HG02571 (cell line): ENCODE results near the gene FOSL2.

Experiments
- ATAC-seq: cut with Tn5 transposase; IDR thresholded peaks from one replicate; pipeline ENCODE4 v1.9.1; 2021; ENCODE audit warnings: mild to moderate bottlenecking, moderate library complexity; ENCODE audit not compliant: unreplicated experiment

Gene FOSL2

DNA sequence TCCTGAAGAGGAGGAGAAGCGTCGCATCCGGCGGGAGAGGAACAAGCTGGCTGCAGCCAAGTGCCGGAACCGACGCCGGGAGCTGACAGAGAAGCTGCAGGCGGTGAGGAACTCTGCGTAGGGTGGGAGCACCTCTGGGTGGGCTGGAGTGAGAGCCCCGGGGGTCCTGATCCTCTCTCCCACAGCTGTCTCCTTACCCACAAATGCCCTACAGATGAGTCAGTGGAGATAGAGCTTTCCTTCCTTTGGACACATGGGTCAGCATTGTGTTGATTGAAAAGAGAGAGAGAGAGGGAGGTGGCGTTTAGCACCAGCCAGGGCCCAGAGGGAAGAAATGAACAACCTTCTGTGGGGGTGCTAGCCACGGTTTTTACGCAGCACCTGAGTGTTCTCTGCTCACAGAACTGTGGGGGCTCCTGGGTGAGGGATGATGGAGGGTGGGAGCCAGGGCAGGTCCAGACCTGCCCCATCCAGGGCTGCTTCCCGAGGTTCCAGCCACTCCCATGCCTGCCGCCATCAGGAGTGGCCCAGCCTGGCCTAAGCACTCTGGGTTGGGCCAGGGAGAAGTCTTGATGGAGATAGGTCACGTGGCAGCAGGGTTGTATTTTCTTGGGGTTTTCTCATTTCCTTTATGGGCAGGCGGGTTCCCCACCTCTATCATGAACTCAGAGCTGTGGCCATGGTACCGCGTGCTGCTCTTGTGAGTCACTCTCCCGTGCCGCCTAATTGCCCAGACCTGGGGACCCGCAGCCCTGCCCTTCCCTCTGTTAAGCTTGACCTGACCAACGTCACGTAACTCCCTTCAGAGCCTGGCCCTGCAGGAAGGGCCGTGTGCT lies 16.3 kb downstream of the FOSL2 start:
- ATAC-seq: no peak

DNA sequence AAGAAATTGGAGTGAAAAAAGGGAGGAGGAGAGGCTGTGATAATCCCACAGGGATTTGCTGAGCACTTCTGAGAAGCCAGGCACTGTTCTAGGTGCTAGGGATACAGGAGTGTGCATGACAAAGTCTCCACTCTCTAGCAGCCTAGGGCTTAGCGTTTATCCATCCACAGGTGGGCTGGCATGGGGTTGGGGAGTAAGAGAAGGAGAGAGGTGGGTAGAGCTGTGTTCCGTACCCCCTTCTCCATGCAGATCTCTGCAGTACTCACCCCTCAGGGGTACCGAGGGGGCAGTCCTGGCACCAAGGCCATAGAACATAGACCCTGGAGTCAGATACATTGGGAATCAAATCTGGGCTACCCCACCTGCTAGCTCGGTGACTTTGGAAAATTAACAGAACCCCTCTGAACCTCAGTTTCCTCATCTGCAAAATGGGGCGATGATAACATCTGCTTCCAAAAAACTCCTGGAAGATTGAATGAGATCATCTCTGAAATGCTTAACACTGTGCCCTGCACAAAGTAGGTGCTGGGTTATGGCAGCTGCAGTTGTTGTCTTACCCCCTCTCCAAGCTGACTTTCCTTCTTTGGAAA lies 18.6 kb downstream of the FOSL2 start:
- ATAC-seq: no peak

GRCh38 chr2:28411956-28412609 lies 19.4 kb downstream of the FOSL2 start:
- no peak for ATAC-seq

GRCh38 chr2:28412625-28413151 lies 20.0 kb downstream of the FOSL2 start:
- ATAC-seq: no peak

- ATAC-seq: no peak
Measured at GRCh38 chr2:28413152-28413898, 20.7 kb downstream of the FOSL2 start.

DNA sequence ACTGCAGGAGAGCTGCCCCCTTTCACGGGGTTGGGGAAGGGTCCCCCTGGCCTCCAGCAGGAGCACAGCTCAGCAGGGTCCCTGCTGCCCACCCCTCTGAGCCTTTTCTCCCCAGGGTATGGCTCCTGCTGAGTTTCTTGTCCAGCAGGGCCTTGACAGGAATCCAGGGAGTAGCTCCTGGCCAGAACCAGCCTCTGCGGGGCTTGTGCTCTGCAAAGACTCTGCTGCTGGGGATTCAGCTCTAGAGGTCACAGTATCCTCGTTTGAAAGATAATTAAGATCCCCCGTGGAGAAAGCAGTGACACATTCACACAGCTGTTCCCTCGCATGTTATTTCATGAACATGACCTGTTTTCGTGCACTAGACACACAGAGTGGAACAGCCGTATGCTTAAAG lies 21.2 kb downstream of the FOSL2 start:
- no peak for ATAC-seq

DNA sequence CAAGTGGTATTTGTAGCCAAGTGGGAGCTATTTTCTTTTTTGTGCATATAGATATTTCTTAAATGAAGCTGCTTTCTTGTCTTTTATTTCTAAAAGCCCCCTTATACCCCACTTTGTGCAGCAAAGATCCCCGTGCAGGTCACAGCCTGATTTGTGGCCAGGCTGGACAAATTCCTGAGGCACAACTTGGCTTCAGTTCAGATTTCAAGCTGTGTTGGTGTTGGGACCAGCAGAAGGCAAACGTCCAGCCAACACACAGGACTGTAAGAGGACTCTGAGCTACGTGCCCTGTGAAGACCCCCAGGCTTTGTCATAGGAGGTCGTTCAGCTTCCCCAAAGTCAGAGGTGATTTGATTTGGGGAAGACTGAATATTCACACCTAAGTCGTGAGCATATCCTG lies 21.9 kb downstream of the FOSL2 start:
- ATAC-seq: no peak

- ATAC-seq: no peak
Measured at GRCh38 chr2:28415010-28415409, 22.4 kb downstream of the FOSL2 start.

DNA sequence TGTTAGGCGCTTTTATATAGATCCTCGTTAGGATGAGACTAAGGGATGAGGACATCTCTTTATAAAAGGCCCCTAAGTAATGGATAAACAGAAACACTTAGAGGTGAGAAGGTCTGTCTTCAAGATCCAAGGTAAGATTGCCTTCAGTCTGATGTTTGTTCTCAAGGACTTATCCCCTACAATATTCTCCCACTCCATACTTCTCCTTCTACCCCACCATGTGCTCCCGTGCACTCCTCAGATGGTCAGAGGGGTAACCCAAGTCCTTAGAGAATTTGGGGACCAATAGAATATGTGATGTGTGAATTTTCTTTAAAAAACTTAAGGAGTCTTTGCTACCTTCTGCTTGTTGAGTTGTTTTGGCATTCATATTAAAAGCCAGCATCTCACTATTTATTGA lies 23.1 kb downstream of the FOSL2 start:
- no peak for ATAC-seq

DNA sequence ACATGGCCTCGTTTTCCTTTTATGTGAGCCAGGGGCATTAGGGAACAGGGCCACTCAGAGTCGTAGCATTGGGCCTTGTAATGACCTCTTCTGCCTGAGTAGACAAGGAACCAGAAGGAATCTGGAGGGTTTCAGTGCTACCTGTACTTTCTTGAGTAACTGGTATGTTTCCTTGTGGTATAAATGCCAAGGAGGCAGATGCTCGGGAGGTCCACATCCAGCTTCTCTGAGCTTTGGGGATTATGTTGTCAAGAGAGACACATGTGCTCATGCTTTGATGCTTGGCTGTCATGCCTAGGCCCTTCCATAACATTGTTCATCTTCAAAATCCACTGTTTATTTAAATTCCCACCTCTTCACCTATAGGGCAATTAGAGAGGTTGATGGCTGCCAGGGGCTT lies 26.3 kb downstream of the FOSL2 start:
- no peak for ATAC-seq

DNA sequence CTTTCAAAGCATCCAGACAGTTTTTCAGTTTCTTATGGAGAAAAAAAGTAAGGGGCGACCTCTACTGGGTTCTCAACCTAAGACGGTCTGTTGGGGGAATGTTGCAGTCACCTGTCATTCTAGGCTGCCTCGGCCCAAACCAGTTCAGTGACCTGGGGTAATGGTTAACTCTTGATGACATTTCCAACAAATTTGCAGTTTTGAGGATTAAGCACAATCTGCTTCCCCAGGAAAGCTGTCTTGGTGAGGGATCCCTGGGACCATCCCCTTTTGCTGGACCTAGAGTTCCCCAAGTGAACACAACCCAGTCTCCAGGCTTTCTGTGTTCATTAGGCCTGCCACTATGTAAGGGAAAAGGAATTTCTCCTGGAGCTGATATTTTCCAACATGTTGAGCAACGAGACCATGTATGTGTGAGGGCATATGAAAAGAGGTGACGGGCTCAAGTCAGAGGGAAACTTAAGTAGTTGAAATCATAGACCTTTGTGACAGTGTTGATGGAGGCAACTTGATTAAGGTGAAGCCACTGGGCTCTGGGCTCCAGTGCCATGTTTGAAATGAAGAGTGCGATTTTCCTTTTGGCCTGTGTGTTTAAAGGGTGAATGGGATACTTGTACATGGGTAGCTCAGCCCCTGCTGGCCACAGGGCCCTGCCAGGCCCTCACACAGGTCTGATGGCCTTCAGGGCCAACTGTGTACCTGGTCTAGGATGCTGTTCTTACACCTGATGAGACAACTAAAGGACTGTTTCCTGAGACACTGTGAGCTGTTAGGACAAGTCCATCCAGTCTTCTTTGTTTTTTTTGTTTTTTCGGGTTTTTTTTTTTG lies 27.0 kb downstream of the FOSL2 start:
- ATAC-seq: no peak

DNA sequence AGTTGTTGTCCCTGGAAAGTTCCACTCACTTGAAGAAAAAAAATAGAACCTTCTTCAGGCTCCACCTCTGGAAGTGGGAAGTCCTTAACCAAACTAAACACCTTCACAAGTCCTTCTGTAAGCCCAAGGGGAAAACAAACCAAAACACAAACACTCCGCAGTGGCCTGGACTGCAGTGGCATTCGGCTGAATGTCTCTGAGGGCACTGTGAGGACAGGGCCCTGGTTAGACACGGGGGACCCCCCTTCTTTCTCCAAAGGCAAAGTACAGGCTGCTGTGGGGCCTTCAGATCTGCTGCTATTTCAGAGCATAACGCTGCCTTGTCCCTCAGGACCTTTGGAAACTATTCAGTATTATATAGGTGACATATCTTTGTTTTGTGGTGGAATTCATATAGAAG lies 28.1 kb downstream of the FOSL2 start:
- ATAC-seq: no peak

DNA sequence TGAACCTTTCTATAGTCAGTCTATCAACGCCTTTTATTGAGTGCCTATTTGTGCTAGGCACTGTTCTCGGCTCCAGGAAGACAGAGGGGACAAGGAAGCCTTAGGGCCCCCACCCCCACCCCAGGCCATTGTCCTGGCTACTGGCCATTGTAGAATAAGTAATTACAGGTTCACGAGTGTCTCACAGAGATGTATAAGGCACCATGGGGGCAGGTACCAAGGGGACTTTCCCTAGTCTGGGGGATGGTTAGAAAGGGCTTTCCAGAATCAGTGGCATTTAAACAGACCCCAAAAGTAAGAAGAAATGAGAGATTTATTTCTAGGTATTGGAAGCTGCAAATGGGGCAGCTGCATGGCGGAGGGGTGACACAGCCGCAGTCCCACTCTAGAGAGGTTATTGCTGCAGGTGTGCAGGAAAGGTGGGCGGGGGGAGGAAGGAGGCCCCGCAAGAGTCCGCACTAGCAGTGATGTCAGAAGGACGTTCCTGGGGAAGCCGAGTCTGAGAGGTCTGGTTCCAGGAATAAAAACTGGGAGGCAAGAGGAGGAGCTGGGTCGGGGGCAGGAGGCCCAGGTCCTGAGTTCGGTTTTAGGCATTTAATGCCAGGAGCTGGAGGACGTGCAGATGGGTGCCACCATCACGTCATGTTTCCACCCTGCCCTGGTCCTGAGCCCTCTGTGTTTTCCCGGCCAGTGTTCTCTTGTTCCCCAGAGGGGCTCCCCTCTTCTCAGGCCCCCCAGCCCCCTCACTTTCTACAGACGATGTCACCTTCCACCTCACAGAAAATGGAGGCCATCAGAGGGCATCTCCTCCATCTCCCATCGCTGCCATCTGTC lies 30.5 kb downstream of the FOSL2 start:
- no peak for ATAC-seq

GRCh38 chr2:28423856-28424605 lies 31.4 kb downstream of the FOSL2 start:
- no peak for ATAC-seq

GRCh38 chr2:28424799-28425463 lies 32.3 kb downstream of the FOSL2 start:
- no peak for ATAC-seq

GRCh38 chr2:28425464-28425835 lies 32.8 kb downstream of the FOSL2 start:
- ATAC-seq: no peak

- no peak for ATAC-seq
Measured at GRCh38 chr2:28427741-28428415, 35.2 kb downstream of the FOSL2 start.

DNA sequence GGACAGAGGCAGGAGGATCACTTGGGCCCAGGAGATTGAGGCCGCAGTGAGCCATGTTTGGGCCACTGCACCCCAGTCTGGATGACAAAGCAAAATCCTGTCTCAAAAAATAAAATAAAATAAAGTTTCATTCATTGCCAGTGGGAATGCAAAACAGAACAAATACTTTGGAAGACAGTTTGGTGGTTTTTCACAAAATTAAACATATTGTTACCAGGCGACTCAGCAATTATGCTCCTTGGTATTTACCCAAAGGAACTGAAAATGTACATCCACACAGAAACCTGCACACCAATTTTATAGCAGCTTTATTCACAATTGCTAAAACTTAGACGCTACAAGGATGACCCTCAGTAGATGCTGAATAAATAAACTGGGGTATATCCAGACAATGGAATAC lies 35.8 kb downstream of the FOSL2 start:
- ATAC-seq: no peak
